Kidney (tissue), 14 donors: Measurements from ENCODE around the gene NCOR2. TPM values are rescaled to one million over a fixed set of nuclear protein-coding genes. Genes with fewer than 3 reads are reported as not detected.
A peak's percentile ranks its signal among the peaks of the same experiment; 100 is the strongest.

Experiments used
- DNase-seq, 5 donors: peaks; one replicate each; pipeline ENCODE4 v3.0.0-alpha.2; 2013 to 2020
- FAIRE-seq: peaks from 2 replicates; lab custom pipeline; 2012; peaks lifted over from hg19 to GRCh38; lab: Jason Lieb, UNC
- H3K27ac ChIP-seq, 2 donors: one replicate each; pipeline ENCODE4 v1.7.0; 2013; ENCODE audit warnings: low read depth in 2 of 2, low read length in 2 of 2, inconsistent platforms in 1 of 2
- H3K27me3 ChIP-seq: one replicate; pipeline ENCODE4 v1.7.1; 2013; ENCODE audit warnings: low read length, inconsistent platforms; ENCODE audit not compliant: control insufficient read depth, insufficient read depth
- H3K36me3 ChIP-seq, 3 donors: one replicate each; pipeline versions ENCODE4 v1.7.0 to v1.7.1; 2013; ENCODE audit warnings: low read length in 3 of 3, control low read depth in 1 of 3, inconsistent platforms in 1 of 3; ENCODE audit not compliant: insufficient read depth in 3 of 3, control insufficient read depth in 2 of 3
- H3K4me1 ChIP-seq, 3 donors: one replicate each; pipeline versions ENCODE4 v1.7.0 to v1.7.1; 2013; ENCODE audit warnings: low read length in 3 of 3, inconsistent platforms in 1 of 3, low read depth in 1 of 3; ENCODE audit not compliant: control insufficient read depth in 2 of 3, insufficient read depth in 2 of 3
- H3K4me3 ChIP-seq, 3 donors: one replicate each; pipeline versions ENCODE4 v1.7.0 to v1.8.1; 2013; ENCODE audit warnings: low read length in 3 of 3, control low read depth in 1 of 3, inconsistent platforms in 1 of 3
- H3K9ac ChIP-seq, 3 donors: one replicate each; pipeline versions ENCODE4 v1.7.0 to v1.7.1; 2013; ENCODE audit warnings: low read length in 3 of 3, control low read depth in 1 of 3, inconsistent platforms in 1 of 3
- H3K9me3 ChIP-seq, 3 donors: one replicate each; pipeline versions ENCODE4 v1.7.0 to v1.7.1; 2013; ENCODE audit warnings: low read length in 3 of 3, control low read depth in 1 of 3, inconsistent platforms in 1 of 3; ENCODE audit not compliant: control insufficient read depth in 2 of 3, insufficient read depth in 1 of 3
- CTCF ChIP-seq: IDR thresholded peaks from 3 replicates; pipeline ENCODE4 v1.5.1; 2012; ENCODE audit warnings: mild to moderate bottlenecking, moderate library complexity, borderline replicate concordance; ENCODE audit not compliant: insufficient read depth; ENCODE audit errors: extremely low read depth
- intact Hi-C: fragments of 100-400 bp; cut with DNase I; formaldehyde crosslinking; loops from one replicate; pipeline ENCODE4 v1.11.1; 2022
- polyA plus RNA-seq: library from polyadenylated mRNA; stranded (reverse); fragments of 350-450 nt; fragmentation: Illumina TruSeq; extraction: RNeasy Lipid Tissue Mini Kit (QIAGEN cat#74804); gene quantifications from one replicate; pipeline ENCODE4 v1.2.3, GENCODE V29; 2014; ENCODE audit warnings: low read depth, low replicate concordance; ENCODE audit not compliant: insufficient read depth
- total RNA-seq: library from RNA; stranded (reverse); fragmentation: NEBNext Ultra II Directional; extraction: Animal tissue kit (Norgen Biotek cat#: 25700); gene quantifications from one replicate; pipeline ENCODE4 v1.2.1, GENCODE V29; 2021
- donor health status: control.
- donor health status: control.
- donor health status: control.
- donor health status: control.
- donor health status: control.
- donor health status: DM: yes; HTN: yes; CAD: no.
- donor health status: Normal renal cell carcinoma (clear cell type).

The NCOR2 gene
- total and polyA plus RNA-seq, 2 donors from 2014 or later = 18.7 to 205 TPM

- Histone ChIP-seq H3K9ac (peak overlapping the region in 1 of 3 donors; percentile 46), H3K36me3 (no peaks in the 10 kb centered on the region), H3K4me1 (peaks cover 0 to 43% (median 19%) of the 10 kb centered on the region in 3 donors), H3K27me3 (no peaks in the 10 kb centered on the region), H3K9me3 (no peaks in the 10 kb centered on the region), H3K4me3 (no peak overlapping the region), H3K27ac (peak overlapping the region; percentile 50 to 83)
- FAIRE-seq = no peak
- intact Hi-C loops = no loop called here
- no peak for TF ChIP-seq CTCF
- peak in 1 of 5 donors; percentile 75 for DNase-seq
Measured at GRCh38 chr12:124537525-124538193, 29.8 kb downstream of the NCOR2 start.

- no peak overlapping the region for H3K4me3 ChIP-seq
- H3K4me1 ChIP-seq = peaks cover 0 to 35% (median 19%) of the 10 kb centered on the region in 3 donors
- no peak overlapping the region for H3K9ac ChIP-seq
- intact Hi-C loops = no loop called here
- no peak for TF ChIP-seq CTCF
- no peaks in the 10 kb centered on the region for H3K36me3 ChIP-seq
- FAIRE-seq (no peak), DNase-seq (no peak)
- no peaks in the 10 kb centered on the region for H3K27me3 ChIP-seq
- H3K27ac ChIP-seq = no peak overlapping the region
- no peaks in the 10 kb centered on the region for H3K9me3 ChIP-seq
Measured at GRCh38 chr12:124536641-124537040, 30.8 kb downstream of the NCOR2 start.

- no peak overlapping the region for H3K4me3 ChIP-seq
- H3K27me3 ChIP-seq = no peaks in the 10 kb centered on the region
- H3K4me1 ChIP-seq = peaks cover 0 to 37% (median 19%) of the 10 kb centered on the region in 3 donors
- H3K9me3 ChIP-seq = no peaks in the 10 kb centered on the region
- intact Hi-C loops = no loop called here
- no peaks in the 10 kb centered on the region for H3K36me3 ChIP-seq
- no peak overlapping the region for H3K9ac ChIP-seq
- FAIRE-seq (no peak), DNase-seq (peak in 1 of 5 donors; percentile 49)
- no peak overlapping the region for H3K27ac ChIP-seq
- no peak for TF ChIP-seq CTCF
Measured at GRCh38 chr12:124534776-124535740, 32.4 kb downstream of the NCOR2 start.
